ENCODE results near the gene MRTFA. TPM values are rescaled to one million over a fixed set of nuclear protein-coding genes. Genes with fewer than 3 reads are reported as not detected.
A peak's percentile ranks its signal among the peaks of the same experiment; 100 is the strongest.

MRTFA gene
- total RNA-seq, 6 donors from 2014 or later = 47.9 to 178 (median 61.3) TPM

- Histone ChIP-seq H3K4me1 (peaks cover 0 to 4% (median 0%) of the 10 kb centered on the region in 4 donors), H3K27me3 (no peaks in the 10 kb centered on the region), H3K9me3 (no peaks in the 10 kb centered on the region), H3K4me3 (no peak overlapping the region), H3K36me3 (peaks cover 10 to 79% (median 52%) of the 10 kb centered on the region in 4 donors), H3K27ac (no peak overlapping the region)
- TF ChIP-seq POLR2AphosphoS5 (IDR thresholded peaks at IDR 0.05) (no peak), CTCF (IDR thresholded peaks at IDR 0.05) (no peak), EP300 (IDR thresholded peaks at IDR 0.05) (no peak), POLR2A (IDR thresholded peaks at IDR 0.05) (no peak)
- 95 to 100% methylated on average over 4 of the region's 4 CpGs for WGBS, 2 donors
- no peak for ATAC-seq (ENCODE audit: low FRiP score in 2 of 2)
- no peak for DNase-seq
Observed at GRCh38 chr22:40428796-40429195, 207.7 kb downstream of the MRTFA start.

- Histone ChIP-seq H3K9me3 (no peaks in the 10 kb centered on the region), H3K27me3 (no peaks in the 10 kb centered on the region), H3K4me3 (no peak overlapping the region), H3K27ac (no peak overlapping the region), H3K4me1 (peaks cover 0 to 4% (median 0%) of the 10 kb centered on the region in 4 donors), H3K36me3 (peaks cover 15 to 94% (median 70%) of the 10 kb centered on the region in 4 donors)
- ATAC-seq (ENCODE audit: low FRiP score in 2 of 2) (no peak), DNase-seq (no peak)
- 78 to 84% methylated on average over 9 of the region's 9 CpGs for WGBS, 2 donors
- no peak for TF ChIP-seq POLR2AphosphoS5 (IDR thresholded peaks at IDR 0.05)
- TF ChIP-seq EP300 (IDR thresholded peaks at IDR 0.05) = no peak
- TF ChIP-seq CTCF (IDR thresholded peaks at IDR 0.05) = no peak
- no peak for TF ChIP-seq POLR2A (IDR thresholded peaks at IDR 0.05)
Observed at GRCh38 chr22:40426594-40427333, 209.8 kb downstream of the MRTFA start.

GRCh38 chr22:40425082-40425481 lies 211.4 kb downstream of the MRTFA start:
- H3K36me3 ChIP-seq = peaks cover 15 to 99% (median 82%) of the 10 kb centered on the region in 4 donors
- WGBS, 2 donors = 77 to 84% methylated on average over 5 of the region's 5 CpGs
- TF ChIP-seq EP300 (IDR thresholded peaks at IDR 0.05) (no peak), POLR2A (IDR thresholded peaks at IDR 0.05) (no peak), CTCF (IDR thresholded peaks at IDR 0.05) (no peak), POLR2AphosphoS5 (IDR thresholded peaks at IDR 0.05) (no peak)
- ATAC-seq (ENCODE audit: low FRiP score in 2 of 2) (no peak), DNase-seq (no peak)
- H3K4me1 ChIP-seq = peaks cover 0 to 4% (median 0%) of the 10 kb centered on the region in 4 donors
- H3K4me3 ChIP-seq = no peak overlapping the region
- H3K9me3 ChIP-seq = no peaks in the 10 kb centered on the region
- no peaks in the 10 kb centered on the region for H3K27me3 ChIP-seq
- no peak overlapping the region for H3K27ac ChIP-seq

- Histone ChIP-seq H3K4me1 (peaks cover 0 to 4% (median 0%) of the 10 kb centered on the region in 4 donors), H3K4me3 (no peak overlapping the region), H3K27ac (no peak overlapping the region), H3K27me3 (no peaks in the 10 kb centered on the region), H3K9me3 (no peaks in the 10 kb centered on the region), H3K36me3 (peaks cover 17 to 99% (median 82%) of the 10 kb centered on the region in 4 donors)
- DNase-seq (peak in 1 of 2 donors; percentile 46), ATAC-seq (ENCODE audit: low FRiP score in 2 of 2) (peak in 1 of 2 donors; percentile 9)
- WGBS, 2 donors = 88 to 95% methylated on average over 8 to 17 of the region's 17 CpGs
- TF ChIP-seq CTCF (IDR thresholded peaks at IDR 0.05) = no peak
- TF ChIP-seq EP300 (IDR thresholded peaks at IDR 0.05) = no peak
- no peak for TF ChIP-seq POLR2AphosphoS5 (IDR thresholded peaks at IDR 0.05)
- no peak for TF ChIP-seq POLR2A (IDR thresholded peaks at IDR 0.05)
Observed at GRCh38 chr22:40423882-40424640, 212.5 kb downstream of the MRTFA start.
